SKM-1 treated with dmso at 0.1 percent for 144 hours (cell line): ENCODE data around the gene NT5C.
"Not testable (repeated sequence)": the region's sequence is repeated elsewhere in the genome, so short reads cannot be mapped to it uniquely, and the experiment has no call there.

Source experiments
- DNase-seq: peaks from one replicate; lab custom pipeline; 2025; ENCODE audit not compliant: unreplicated experiment; lab: John Stamatoyannopoulos, UW

NT5C gene

DNA sequence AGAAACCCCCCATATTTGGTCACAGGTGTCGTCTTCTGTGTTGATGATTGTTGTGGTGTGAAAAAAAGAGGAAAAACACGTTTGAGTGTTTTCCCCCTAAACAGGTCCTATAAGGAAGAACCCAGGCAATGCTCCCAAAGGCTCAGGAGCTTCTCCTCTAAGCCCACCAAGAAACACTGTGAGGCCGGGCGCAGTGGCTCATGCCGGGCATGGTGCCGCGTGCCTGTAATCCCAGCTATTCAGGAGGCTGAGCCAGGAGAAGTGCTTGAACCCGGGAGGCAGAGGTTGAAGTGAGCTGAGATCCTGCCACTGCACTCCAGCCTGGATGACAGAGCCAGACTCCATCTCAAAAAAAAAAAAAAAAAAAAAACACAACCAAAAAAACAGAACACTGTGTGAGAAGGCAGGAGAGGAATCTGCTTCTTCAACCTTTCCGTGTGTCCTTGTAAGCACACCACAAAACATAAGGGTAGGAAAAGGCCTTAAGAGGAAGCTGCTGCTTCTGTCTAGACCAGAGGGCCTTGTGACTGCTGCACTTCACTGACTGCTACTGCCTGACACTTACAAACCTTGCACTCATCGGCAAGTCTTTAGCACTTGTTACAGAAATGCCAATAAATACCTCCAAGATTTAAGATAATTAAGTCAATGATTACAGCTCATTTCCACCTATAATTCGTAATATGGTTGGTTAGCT lies 13.4 kb upstream of the NT5C start:
- DNase-seq, result no peak

DNA sequence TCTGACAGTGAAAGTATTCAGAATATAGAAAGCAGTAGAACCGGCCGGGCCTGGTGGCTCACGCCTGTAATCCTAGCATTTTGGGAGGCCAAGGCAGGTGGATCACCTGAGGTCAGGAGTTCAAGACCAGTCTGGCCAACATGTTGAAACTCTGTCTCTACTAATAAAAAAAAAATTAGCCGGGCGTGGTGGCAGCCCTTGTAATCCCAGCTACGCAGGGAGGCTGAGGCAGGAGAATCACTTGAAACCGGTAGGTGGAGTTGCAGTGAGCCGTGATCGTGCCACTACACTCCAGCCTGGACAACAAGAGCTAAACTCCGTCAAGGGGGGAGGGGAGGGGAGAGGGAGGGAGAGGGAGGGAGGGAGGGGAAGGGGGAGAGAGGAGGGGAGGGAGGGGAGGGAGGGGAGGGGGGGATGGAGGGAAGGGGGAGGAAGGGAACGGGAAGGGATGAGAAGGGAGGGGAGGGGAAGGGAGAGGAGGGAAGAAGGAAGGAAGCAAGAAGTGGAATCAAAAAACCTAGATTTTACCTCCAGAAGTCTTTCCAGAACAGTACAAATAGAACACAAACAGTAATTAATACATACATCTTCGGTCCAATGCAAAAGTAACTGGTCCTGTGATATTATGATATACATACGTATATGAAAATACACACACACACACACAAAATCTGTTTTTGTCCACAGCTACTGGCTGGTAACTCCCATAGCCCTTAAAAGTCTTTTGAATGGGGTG lies 10.9 kb upstream of the NT5C start:
- no peak for DNase-seq

DNA sequence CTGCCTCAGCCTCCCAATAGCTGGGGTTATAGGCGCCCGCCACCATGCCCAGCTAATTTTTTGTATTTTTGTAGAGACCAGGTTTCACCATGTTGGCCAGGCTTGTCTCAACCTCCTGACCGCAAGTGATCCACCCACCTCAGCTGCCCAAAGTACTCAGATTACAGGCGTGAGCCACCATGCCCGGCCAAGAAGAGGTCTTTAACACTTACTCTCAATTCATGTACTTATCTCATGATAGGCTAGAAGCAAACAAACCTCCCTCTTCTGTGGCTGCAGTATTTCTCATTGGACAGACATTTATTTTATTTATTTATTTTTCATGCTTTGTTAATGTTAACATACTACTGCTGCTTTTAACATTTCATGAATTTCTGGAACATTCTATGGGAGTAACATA lies 7.0 kb upstream of the NT5C start:
- no peak for DNase-seq

DNA sequence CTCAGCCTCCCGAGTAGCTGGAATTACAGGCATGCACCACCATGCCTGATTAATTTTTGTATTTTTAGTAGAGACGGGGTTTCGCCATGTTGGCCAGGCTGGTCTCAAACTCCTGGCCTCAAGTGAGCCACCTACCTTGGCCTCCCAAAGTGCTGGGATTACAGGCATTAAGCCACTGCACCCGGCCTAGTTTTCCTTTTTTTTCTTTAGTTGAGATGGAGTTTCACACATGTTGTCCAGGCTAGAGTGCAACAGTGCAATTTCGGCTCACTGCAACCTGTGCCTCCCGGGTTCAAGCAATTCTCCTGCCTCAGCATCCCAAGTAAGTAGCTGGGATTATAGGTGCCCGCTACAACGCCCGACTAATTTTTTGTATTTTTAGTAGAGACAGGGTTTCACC lies 6.2 kb upstream of the NT5C start:
- not testable (repeated sequence) for DNase-seq

DNA sequence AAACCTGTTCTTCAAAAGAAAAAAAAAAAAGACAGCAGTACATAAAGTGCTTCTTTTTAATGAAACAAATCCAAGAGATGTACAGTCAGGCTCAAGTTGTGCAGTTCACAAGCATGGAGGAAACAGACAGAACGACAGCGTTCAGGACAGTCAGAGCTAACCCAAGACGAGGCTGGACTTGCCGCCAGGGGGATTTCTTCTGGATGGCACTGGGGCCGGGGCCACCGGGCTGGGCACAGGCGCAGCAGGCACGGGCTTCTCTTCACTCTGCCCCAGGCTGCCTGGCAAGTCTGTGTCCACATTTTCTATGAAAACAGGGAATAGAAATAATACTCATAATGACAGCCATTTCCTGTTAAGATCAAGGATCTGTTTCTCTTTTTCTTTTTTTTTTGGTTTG lies 4.4 kb upstream of the NT5C start:
- DNase-seq, result no peak

DNA sequence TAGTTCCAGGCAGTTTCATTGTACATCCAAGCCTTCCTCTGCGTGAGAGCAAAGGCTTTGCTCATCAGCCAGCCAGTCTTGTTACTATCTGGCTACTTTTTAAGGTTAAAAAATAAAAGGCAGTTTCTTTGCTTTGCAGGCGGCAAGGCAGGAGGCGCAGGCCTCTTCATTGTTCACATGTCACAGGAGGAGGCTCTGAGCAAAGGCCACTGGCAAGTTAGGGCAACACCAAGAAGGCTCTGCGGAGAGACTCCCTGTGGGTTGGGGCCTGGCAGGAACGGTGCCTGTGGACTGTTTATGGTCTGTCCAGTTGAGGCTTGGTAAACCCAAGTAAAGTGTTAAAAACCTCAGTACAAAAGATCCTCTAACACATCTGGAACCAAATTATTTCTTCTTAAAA lies 3.9 kb upstream of the NT5C start:
- no peak for DNase-seq

DNA sequence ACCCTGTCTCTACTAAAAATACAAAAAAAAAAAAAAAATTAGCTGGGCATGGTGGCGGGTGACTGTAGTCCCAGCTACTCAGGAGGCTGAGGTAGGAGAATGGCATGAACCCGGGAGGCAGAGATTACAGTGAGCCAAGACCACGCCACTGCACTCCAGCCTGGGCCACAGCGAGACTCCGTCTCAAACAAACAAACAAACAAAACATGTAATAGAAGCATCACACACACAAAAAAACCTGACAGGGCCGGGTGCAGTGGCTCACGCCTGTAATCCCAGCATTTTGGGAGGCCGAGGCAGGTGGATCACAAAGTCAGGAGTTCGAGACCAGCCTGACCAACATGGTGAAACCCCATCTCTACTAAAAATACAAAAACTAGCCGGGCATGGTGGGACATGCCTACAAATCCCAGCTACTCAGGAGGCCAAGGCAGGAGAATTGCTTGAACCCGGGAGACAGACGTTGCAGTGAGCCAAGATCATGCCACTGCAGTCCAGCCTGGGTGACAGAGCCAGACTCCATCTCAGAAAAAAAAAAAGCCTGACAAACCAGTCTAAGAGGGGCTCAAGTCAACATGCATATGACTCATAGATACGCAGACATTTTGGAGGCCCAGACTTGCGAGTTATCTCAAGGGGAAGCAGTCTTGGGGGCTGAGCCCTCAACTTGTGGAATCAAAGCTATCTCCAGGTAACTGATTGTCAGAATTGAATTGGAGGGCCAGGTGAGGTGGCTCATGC lies 2.2 kb upstream of the NT5C start:
- not testable (repeated sequence) for DNase-seq

DNA sequence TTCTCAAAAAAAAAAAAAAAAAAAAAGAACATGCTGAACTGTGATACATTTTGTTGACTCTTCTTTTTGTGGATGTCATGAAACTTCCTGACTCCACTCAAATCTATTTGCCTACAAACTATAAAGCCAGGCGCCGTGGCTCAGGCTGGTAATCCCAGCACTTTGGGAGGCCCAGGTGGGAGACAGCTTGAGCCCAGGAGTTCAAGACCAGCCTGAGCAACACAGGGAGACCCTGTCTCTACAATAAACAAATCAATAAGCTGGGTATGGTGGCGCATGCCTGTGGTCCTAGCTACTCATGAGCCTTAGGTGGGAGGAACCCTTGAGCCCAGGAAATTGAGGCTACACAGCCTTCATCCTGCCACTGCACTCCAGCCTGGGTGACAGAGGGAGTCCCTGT lies 1.5 kb upstream of the NT5C start:
- no peak for DNase-seq

DNA sequence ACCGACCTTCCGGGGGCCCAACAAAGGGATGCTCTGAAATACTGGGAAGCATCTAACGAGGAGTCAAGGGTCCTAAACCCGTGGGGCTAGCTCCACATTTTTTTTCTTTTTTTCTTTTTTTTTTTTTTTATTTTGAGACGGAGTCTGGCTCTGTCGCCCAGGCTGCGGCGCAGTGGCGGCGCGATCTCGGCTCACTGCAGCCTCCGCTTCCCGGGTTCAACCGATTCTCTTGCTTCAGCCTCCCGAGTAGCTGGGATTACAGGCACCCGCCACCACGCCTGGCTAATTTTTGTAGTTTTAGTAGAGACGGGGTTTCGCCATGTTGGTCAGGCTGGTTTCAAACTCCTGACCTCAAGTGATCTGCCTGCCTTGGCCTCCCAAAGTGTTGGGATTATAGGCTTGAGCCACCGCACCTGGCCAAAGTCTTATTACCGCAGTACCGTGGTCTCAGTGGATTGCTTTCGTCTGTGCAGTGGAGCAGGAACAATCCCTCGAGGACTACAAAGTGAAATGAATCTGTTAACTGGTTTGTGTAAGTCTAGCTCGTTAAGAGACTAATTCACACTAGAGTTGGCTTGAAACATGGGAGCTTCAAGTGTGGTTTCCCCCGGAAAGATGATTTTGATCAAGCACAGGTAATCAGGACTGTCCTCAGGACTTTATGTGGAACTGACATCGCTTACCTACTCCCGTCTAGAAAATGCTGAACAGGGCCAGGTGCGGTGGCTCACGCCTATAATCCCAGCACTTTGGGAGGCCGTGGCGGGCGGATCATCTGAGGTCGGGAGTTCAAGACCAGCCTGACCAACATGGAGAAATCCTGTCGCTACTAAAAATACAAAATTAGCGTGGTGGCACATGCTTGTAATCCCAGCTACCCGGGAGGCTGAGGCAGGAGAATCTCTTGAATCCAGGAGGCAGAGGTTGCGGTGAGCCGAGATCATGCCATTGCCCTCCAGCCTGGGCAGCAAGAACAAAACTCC lies 767 bp upstream of the NT5C start:
- DNase-seq, result not testable (repeated sequence)

DNA sequence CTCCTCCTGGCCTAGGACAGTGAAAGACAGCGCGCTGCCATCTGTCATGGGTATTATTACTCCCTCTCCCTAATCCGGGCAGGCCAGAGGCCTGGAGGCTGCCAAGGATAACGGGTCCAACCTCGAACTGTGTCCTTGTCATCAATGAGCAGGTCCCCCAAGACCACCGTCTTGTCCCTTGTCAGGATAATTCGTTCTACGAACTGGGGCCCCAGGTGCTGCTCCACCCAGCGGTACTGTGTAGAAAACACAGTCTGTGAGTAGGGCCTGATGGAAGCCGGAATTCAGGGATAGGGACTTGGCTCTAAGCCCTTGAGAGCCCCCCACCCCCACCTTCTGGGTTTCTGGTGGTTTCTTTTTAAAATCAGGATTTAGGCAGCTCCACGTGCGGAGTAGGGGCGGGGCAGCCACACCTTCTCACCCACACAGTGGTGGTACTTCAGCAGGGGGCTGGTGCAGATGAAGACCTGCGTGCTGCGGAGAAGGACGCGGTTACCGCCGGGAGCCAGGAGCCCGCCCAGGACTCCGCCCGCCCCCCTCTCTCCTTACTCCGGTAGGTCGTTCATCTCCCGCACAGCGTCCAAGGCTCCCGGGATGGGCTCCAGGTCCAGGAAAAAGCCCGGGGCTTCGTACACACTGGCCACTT lies 787 bp downstream of the NT5C start:
- DNase-seq, result peak; percentile 35

DNA sequence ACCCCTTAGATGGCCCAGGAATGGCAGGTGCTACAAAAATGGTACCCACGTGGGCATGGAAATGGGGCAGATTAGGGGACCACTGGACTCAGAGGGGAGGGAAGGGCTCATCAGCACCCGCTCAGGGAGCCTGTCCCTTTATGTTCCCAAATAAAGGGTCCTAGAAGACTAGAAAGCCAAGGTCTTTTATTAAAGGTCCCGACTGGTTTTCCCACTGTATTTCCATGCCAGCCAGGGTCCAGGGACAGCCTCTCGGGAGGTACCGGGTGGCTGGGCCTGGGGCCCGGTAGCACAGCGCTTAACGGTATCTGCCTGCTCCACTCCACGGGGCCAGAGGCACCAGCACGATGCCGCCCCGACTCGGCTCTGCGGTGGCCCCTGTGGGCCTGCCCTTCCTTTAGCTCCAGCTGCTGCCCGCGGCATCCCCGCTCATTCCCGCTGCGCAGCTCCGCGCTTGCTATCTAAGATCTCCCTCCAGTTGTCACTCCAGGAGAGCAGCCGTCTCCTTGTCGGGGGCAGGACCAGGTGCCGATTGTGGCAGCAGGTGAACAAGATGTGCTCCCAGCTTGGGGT lies 1.4 kb downstream of the NT5C start:
- no peak for DNase-seq

DNA sequence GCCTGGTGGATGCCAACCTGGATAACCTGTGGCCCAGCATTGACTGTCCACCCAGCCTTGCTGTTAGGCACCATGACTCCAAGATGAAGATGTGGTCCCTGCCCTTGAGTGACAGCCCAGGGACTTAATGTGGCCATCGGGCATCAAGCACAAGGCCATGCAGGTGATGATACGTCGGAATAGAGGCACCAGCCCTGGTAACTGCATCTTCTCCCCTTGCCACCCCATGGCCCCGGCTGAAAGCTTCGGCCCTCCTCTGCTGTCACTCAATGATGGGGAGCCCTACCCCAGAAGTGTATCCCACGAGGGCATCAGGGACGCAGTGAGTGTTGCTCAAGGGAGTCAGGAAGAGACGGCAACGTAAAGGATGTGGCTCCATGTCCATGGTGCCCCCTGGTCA lies 2.0 kb downstream of the NT5C start:
- no peak for DNase-seq

DNA sequence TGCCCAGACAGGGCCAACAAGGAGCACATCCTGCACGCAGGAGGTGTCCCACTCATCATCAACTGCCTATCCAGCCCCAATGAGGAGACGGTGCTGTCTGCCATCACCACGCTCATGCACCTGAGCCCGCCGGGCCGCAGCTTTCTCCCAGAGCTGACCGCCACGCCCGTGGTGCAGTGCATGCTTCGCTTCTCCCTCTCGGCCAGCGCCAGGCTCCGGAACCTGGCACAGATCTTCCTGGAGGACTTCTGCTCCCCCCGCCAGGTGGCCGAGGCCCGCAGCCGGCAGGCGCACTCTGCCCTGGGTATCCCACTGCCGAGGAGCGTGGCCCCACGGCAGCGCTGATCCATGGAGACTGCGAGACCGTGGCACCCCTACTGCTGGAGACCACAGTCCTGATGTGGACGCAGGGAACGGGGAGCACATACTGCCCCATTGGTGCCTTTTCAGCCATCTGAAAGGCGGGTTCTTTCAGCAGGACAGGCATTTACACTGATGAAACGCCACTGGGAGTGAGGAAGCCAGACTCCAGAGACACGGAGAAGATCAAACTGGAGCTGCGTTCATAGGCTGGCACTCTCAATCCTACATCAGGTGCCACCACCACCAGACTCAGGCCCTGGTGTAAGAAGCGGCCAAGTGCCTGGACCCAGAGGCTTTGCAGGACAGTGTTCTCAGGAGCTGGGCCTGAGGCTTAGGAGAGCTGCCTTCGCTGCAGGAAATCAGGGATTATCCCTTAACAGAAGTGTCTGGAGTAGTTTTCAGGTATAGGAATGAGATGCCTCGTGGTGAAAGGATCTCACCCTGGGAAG lies 2.6 kb downstream of the NT5C start:
- no peak for DNase-seq

DNA sequence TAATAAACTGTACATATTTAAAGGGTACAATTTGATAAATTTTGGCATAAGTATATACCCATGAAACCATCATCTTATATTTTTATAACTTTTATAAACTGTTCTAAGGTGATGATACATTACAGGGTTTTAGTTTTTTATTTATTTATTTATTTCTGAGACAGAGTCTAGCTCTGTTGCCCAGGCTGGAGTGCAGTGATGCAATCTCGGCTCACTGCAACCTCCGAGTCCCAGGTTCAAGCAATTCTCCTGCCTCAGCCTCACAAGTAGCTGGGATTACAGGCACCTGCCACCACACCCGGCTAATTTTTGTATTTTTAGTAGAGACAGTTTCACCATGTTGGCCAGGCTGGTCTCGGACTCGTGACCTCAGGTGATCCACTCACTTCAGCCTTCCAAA lies 3.6 kb downstream of the NT5C start:
- DNase-seq, result not testable (repeated sequence)

DNA sequence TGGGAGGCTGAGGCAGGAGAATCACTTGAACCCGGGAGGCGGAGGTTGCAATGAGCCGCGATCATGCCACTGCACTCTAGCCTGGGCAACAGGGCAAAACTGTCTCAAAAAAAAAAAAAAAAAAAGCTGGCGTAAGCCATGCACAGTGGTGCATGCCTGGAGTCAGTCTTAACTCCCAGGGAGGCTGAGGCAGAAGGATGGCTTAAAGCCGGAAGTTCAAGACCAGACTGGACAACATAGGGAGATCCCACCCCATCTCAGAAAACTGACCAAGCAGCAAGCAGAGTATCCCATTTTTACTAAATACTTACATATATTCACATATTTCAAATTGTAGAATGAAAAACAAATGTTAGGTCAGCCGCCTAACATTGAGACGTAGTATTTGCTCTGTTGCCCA lies 4.6 kb downstream of the NT5C start:
- DNase-seq, result no peak

DNA sequence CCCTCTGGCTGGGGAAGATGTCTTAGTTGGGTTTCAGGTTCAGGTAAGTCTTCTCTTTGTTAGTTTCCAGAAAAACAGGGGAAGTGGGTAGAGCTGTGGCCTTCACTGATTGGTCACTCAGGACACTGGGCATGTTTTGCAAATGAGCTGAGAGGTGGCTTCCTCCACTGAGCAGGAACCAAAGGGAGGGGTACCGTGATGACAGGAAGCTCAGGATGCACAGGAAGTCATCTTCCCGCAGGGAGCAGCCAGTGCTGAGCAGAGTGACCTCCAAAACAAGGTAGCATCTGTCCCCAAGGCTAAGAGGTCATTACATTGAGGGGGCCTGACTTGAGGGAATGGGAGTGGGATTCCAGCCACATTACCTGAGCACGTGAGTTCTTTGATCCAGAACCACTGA lies 5.6 kb downstream of the NT5C start:
- DNase-seq, result no peak

DNA sequence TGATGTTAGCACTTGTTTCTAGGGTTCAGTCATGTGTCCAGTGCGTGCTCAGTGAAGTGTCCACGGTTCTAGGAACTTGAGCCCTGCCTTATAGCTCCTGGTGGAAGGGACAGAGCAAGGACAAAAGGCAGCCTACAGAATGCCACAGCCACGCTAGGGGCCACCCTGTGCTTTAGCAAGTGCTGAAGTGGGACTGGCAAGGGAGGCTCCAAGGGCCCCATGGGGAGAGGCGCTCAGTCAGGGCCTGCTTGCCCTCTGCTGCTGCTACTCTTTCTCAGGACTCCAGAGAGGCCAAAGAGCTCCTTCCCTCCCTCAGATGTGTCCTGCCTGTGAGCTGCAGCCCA lies 6.8 kb downstream of the NT5C start:
- DNase-seq, result no peak

DNA sequence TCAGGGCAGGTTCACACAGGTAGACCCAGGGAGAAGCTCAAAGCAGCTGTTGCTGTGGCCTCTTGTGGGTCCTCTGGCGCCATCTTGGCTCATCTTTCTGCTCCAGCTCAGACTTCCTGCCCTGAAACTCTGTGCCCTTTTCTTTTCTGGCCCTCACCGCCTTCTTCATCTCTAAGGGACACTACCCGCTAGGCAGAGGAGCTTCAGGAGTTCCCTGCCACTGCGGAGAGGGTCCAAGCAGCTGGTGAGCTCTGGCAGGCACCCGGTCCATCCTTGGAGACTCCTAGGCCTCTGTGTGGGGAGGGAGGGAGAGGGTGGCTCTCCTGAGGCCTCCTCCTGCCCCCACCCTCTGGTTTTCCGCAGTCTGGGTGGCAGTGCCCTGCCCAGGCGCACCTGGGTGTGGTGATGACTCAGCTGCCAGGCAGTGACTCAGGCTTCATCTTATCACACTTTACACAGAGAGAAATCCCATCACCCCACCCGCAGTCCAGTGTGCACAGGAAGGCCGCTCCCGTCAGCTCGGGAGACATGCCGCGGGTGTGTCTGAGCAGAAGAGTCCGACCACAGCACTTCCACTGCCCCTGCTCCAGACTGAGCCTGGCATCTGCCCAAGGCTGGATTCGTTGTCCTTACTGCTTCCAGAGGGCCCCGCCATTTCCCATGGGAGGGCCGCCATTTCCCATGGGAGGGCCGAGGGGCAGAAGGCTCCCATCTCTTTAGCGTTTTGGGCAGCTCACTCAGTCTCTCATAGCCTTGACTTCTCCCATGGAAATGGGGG lies 7.3 kb downstream of the NT5C start:
- no peak for DNase-seq

DNA sequence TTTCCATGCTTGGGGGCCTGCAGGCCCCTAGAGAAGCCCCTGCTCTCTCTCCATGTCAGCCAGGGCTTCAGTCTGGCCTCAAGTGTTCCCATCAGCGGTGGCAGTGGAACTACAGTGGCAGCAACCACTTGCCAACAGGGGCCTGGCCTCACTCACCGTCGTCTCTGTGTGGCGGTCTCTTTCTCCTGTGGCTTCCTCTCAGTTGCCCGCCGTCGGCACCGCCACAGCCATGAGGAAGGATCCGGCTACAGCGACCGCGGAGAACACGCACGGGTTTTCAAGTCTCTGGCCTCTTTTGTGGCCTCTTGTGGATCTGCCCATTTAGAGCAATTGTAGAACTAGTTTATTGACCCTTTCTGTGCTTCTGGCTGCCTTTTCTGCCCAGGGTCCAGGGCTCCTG lies 13.2 kb downstream of the NT5C start:
- DNase-seq, result no peak
